ENCODE data around the gene ATP8B3. TPM values are rescaled to one million over a fixed set of nuclear protein-coding genes. Genes with fewer than 3 reads are reported as not detected.

Gene ATP8B3
- total and polyA plus RNA-seq, 9 of the 15 experiments (the other 6 are each of a cell fraction or from before 2014, with no cell fraction given): 1.2 to 12.3 (median 3.8) TPM

GRCh38 chr19:1848399-1849131, 36.5 kb upstream of the ATP8B3 start, which contains the start of gene REXO1 (continued):
- TF ChIP-seq ZBTB1 (CRISPR knock-in tag; IDR thresholded peaks at IDR 0.05; ENCODE audit: borderline replicate concordance, low read depth) (no peak), ZNF316 (IDR thresholded peaks at IDR 0.05) (no peak), POLR2A (conservative IDR thresholded peaks at IDR 0.05) (peak; percentile 74), SAFB (IDR thresholded peaks at IDR 0.05; ENCODE audit: borderline replicate concordance, low read depth, low read length) (no peak), ZNF561 (CRISPR knock-in tag; conservative IDR thresholded peaks at IDR 0.05) (no peak), HBP1 (CRISPR knock-in tag; IDR thresholded peaks at IDR 0.05) (peak; percentile 49; the same call in 1 of the 2 replicates), RBM17 (IDR thresholded peaks at IDR 0.05; ENCODE audit: borderline replicate concordance, low read depth, low read length) (no peak), FUS (optimal IDR thresholded peaks at IDR 0.05; ENCODE audit: low read depth, low read length) (no peak), GABPA (tag; conservative IDR thresholded peaks at IDR 0.05; ENCODE audit: low read depth) (peak; percentile 76; the same call in 1 of the 2 replicates), TFAM (CRISPR knock-in tag; conservative IDR thresholded peaks at IDR 0.05) (no peak), ZNF592 (IDR thresholded peaks at IDR 0.05) (no peak), ESRRB (CRISPR knock-in tag; IDR thresholded peaks at IDR 0.05; ENCODE audit: borderline replicate concordance) (no peak), FOXK1 (CRISPR knock-in tag; IDR thresholded peaks at IDR 0.05; ENCODE audit: borderline replicate concordance) (no peak), SIN3A (IDR thresholded peaks at IDR 0.05; ENCODE audit: borderline replicate concordance in 2 of 2, control insufficient read depth in 1 of 2, low read depth in 2 of 2, low read length in 2 of 2) (no peak), ZNF644 (tag; IDR thresholded peaks at IDR 0.05; ENCODE audit: low read depth) (peak; percentile 41; the same call in 1 of the 2 replicates)
- TF ChIP-seq, protein P1, sequence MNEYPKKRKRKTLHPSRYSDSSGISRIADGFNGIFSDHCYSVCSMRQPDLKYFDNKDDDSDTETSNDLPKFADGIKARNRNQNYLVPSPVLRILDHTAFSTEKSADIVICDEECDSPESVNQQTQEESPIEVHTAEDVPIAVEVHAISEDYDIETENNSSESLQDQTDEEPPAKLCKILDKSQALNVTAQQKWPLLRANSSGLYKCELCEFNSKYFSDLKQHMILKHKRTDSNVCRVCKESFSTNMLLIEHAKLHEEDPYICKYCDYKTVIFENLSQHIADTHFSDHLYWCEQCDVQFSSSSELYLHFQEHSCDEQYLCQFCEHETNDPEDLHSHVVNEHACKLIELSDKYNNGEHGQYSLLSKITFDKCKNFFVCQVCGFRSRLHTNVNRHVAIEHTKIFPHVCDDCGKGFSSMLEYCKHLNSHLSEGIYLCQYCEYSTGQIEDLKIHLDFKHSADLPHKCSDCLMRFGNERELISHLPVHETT (CRISPR knock-in tag; conservative IDR thresholded peaks at IDR 0.05 in 1 of 2, IDR thresholded peaks at IDR 0.05 in 1 of 2): peak in 1 of 2 experiments; percentile 93; a peak in 2 of 4 replicates
- TF ChIP-seq, protein P2, sequence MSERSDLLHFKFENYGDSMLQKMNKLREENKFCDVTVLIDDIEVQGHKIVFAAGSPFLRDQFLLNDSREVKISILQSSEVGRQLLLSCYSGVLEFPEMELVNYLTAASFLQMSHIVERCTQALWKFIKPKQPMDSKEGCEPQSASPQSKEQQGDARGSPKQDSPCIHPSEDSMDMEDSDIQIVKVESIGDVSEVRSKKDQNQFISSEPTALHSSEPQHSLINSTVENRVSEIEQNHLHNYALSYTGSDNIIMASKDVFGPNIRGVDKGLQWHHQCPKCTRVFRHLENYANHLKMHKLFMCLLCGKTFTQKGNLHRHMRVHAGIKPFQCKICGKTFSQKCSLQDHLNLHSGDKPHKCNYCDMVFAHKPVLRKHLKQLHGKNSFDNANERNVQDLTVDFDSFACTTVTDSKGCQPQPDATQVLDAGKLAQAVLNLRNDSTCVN (CRISPR knock-in tag; IDR thresholded peaks at IDR 0.05): no peak
